Endothelial cell of umbilical vein (primary cell): Measurements from ENCODE around the gene BIN2.

Experiments used
- EZH2 ChIP-seq: IDR thresholded peaks from 2 replicates; pipeline ENCODE4 v1.6.1; 2012; ENCODE audit warnings: borderline replicate concordance, low read depth, mild to moderate bottlenecking, moderate library complexity, low read length, inconsistent platforms; ENCODE audit not compliant: severe bottlenecking
- GATA2 ChIP-seq: IDR thresholded peaks from 2 replicates; pipeline ENCODE4 v1.7.0; 2011; ENCODE audit warnings: low read depth, mild to moderate bottlenecking, moderate library complexity, mixed read lengths, low read length; ENCODE audit not compliant: insufficient read length, insufficient read depth
- JUN ChIP-seq: IDR thresholded peaks from 2 replicates; pipeline ENCODE4 v1.6.1; 2011; ENCODE audit warnings: borderline replicate concordance, low read depth; ENCODE audit not compliant: insufficient read length, insufficient read depth
- MYC ChIP-seq: IDR thresholded peaks from one replicate; pipeline ENCODE4 v1.6.1; 2011; ENCODE audit warnings: mild to moderate bottlenecking, low read depth, low read length
- POLR2A ChIP-seq: IDR thresholded peaks from 2 replicates; pipeline ENCODE4 v1.6.1; 2012; ENCODE audit warnings: low read depth, mild to moderate bottlenecking, control low read depth, low read length
- POLR2AphosphoS5 ChIP-seq: IDR thresholded peaks from 2 replicates; pipeline ENCODE4 v1.6.1; 2012; ENCODE audit warnings: low read depth, mild to moderate bottlenecking, control low read depth, low read length, moderate library complexity; ENCODE audit not compliant: insufficient read depth
- TF ChIP-seq, protein P1 (sequence below), 2 donors: IDR thresholded peaks; 1 replicate in 1 of 2; 2 replicates in 1 of 2; pipeline ENCODE4 v1.5.1; 2011; ENCODE audit warnings: low read length in 2 of 2, mild to moderate bottlenecking in 2 of 2, moderate library complexity in 2 of 2, control low read depth in 1 of 2, inconsistent platforms in 1 of 2, low read depth in 1 of 2; ENCODE audit not compliant: insufficient read depth in 1 of 2; ENCODE audit errors: extremely low read depth in 1 of 2
- TF ChIP-seq, protein P2 (sequence below): IDR thresholded peaks from 2 replicates; pipeline ENCODE4 v1.6.1; 2011; ENCODE audit not compliant: insufficient read depth, insufficient read length

DNA sequence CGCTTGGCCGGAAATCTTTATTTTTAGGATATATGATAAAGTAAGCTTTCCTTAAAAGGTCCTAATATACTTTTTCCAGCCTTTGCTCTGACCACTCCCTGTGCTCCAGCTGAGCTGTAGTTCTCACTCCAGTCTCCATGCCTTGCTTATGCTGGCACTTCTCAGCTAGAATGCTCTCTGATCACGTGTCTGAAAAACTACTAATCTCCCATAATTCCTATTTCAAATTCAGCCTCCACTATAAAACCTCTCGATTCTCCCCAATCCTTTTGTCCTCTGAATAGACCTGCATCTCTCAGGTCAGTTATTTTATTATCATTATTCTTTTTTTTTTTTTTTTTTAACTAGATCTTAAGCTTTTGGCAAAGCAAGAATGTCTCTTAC, 3.7 kb downstream of the BIN2 start:
- TF ChIP-seq POLR2AphosphoS5 (no peak), POLR2A (no peak), JUN (no peak), MYC (no peak), EZH2 (no peak), GATA2 (no peak)
- TF ChIP-seq, protein P1, sequence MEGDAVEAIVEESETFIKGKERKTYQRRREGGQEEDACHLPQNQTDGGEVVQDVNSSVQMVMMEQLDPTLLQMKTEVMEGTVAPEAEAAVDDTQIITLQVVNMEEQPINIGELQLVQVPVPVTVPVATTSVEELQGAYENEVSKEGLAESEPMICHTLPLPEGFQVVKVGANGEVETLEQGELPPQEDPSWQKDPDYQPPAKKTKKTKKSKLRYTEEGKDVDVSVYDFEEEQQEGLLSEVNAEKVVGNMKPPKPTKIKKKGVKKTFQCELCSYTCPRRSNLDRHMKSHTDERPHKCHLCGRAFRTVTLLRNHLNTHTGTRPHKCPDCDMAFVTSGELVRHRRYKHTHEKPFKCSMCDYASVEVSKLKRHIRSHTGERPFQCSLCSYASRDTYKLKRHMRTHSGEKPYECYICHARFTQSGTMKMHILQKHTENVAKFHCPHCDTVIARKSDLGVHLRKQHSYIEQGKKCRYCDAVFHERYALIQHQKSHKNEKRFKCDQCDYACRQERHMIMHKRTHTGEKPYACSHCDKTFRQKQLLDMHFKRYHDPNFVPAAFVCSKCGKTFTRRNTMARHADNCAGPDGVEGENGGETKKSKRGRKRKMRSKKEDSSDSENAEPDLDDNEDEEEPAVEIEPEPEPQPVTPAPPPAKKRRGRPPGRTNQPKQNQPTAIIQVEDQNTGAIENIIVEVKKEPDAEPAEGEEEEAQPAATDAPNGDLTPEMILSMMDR (IDR thresholded peaks at IDR 0.05; ENCODE audit: extremely low read depth in 1 of 2, insufficient read depth in 1 of 2, low read depth in 1 of 2, low read length in 2 of 2), result no peak
- TF ChIP-seq, protein P2, sequence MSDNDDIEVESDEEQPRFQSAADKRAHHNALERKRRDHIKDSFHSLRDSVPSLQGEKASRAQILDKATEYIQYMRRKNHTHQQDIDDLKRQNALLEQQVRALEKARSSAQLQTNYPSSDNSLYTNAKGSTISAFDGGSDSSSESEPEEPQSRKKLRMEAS, result no peak
